ENCODE data around the gene JUN. TPM values are rescaled to one million over a fixed set of nuclear protein-coding genes. Genes with fewer than 3 reads are reported as not detected.

Gene JUN
- total and polyA plus RNA-seq, 2 experiments from 2014 or later = 23.3 to 28.5 TPM

DNA sequence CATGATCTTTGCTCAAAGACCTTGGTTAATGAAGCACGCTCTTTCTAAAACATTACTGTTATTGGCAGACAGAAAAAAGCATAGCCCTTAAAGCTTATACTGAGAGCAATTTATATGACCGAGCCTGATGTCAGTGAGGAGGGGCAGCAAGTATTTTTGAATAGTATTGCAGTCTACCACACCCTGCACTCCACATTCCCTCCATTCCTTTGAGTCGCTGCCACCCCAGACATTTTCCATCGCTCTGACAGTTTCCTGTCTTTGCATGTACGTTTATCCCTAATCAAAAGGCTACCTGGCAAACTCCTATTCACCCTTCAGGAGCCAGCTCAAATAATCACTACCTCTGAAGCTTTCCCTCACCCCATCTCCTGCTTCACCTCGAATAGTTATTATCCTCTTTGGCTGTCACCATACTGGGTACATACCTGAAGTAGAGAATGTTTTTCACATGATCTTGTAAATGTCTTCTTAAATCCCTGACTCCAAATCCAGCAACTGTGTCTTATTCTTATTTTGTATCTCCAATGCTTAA is 5.5 kb upstream of the JUN start:
- ATAC-seq (no peak), DNase-seq (ENCODE audit: low spot score) (no peak)
- H3K27ac Mint-ChIP-seq = no peak overlapping the region
- H3K27me3 Mint-ChIP-seq (ENCODE audit: insufficient read depth, low read depth, poor library complexity) = peaks cover 9% of the 10 kb centered on the region
- Histone ChIP-seq H3K4me1 (ENCODE audit: insufficient read depth) (peaks cover 6% of the 10 kb centered on the region; the same call in 1 of the 2 replicates), H4K20me1 (replicated peaks; ENCODE audit: insufficient read depth) (no peaks in the 10 kb centered on the region), H3K4me2 (no peak overlapping the region), H2AFZ (no peak overlapping the region), H3K4me3 (no peak overlapping the region), H3K27me3 (ENCODE audit: insufficient read depth) (peaks cover 26% of the 10 kb centered on the region), H3K9me2 (ENCODE audit: insufficient read depth) (0 out of 2 replicates have a peak, but pooled peaks cover 4% of the 10 kb centered on the region), H3K27ac (ENCODE audit: low read depth) (no peak overlapping the region), H3K79me2 (replicated peaks; ENCODE audit: insufficient read depth) (no peaks in the 10 kb centered on the region), H3K36me3 (ENCODE audit: insufficient read depth) (no peaks in the 10 kb centered on the region), H3F3A (replicated peaks; ENCODE audit: low read depth) (0 out of 2 replicates have a peak, but pooled peaks cover 3% of the 10 kb centered on the region)
- no peak for TF ChIP-seq ZNF114 (CRISPR knock-in tag; IDR thresholded peaks at IDR 0.05)
- no peaks in the 10 kb centered on the region for H3K36me3 Mint-ChIP-seq (ENCODE audit: low read depth)
- peaks cover 14% of the 10 kb centered on the region for H3K4me1 Mint-ChIP-seq
- no peaks in the 10 kb centered on the region for H3K9me3 Mint-ChIP-seq
- H3K4me3 Mint-ChIP-seq = no peak overlapping the region

GRCh38 chr1:58788259-58788658 is 4.4 kb upstream of the JUN start:
- ATAC-seq (no peak), DNase-seq (ENCODE audit: low spot score) (no peak)
- no peak overlapping the region for H3K27ac ChIP-seq (ENCODE audit: low read depth)
- peaks cover 3% of the 10 kb centered on the region; the same call in 1 of the 3 replicates for H3K9me3 Mint-ChIP-seq
- no peak overlapping the region for H3K27ac Mint-ChIP-seq
- H3K4me1 Mint-ChIP-seq = peaks cover 14% of the 10 kb centered on the region
- H3K27me3 ChIP-seq (ENCODE audit: insufficient read depth) = peaks cover 28% of the 10 kb centered on the region
- TF ChIP-seq ZNF331 (CRISPR knock-in tag; IDR thresholded peaks at IDR 0.05; ENCODE audit: low read depth) (no peak), EZH2 (IDR thresholded peaks at IDR 0.05; ENCODE audit: low read depth, unreplicated experiment) (no peak), ZNF114 (CRISPR knock-in tag; IDR thresholded peaks at IDR 0.05) (no peak), CREB1 (CRISPR knock-in tag; IDR thresholded peaks at IDR 0.05; ENCODE audit: low read depth) (no peak)
- H3K4me3 ChIP-seq = no peak overlapping the region
- H3K9me2 ChIP-seq (ENCODE audit: insufficient read depth) = 0 out of 2 replicates have a peak, but pooled peaks cover 4% of the 10 kb centered on the region
- no peaks in the 10 kb centered on the region for H3K79me2 ChIP-seq (replicated peaks; ENCODE audit: insufficient read depth)
- no peak overlapping the region for H2AFZ ChIP-seq
- no peaks in the 10 kb centered on the region for H3K36me3 Mint-ChIP-seq (ENCODE audit: low read depth)
- H3K27me3 Mint-ChIP-seq (ENCODE audit: insufficient read depth, low read depth, poor library complexity) = peaks cover 16% of the 10 kb centered on the region
- H4K20me1 ChIP-seq (replicated peaks; ENCODE audit: insufficient read depth) = no peaks in the 10 kb centered on the region
- 0 out of 2 replicates have a peak, but pooled peaks cover 3% of the 10 kb centered on the region for H3F3A ChIP-seq (replicated peaks; ENCODE audit: low read depth)
- no peak overlapping the region for H3K4me2 ChIP-seq
- H3K4me3 Mint-ChIP-seq = no peak overlapping the region
- peaks cover 6% of the 10 kb centered on the region; the same call in 1 of the 2 replicates for H3K4me1 ChIP-seq (ENCODE audit: insufficient read depth)
- H3K36me3 ChIP-seq (ENCODE audit: insufficient read depth) = no peaks in the 10 kb centered on the region

DNA sequence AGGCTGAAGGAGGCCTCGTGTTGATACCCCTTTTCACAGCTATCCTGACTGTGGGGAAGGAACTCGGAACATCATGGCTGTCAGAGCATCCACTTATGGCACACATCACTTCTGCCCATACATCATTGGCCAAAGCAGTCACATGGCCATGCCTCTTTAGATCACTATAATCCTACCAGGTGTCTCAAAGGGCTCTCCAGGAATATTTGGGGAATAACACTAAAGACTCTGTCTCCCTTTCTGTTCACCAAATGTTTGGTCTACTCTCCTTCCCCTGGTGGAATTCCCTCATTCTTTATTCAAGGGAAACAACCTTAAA is 3.0 kb upstream of the JUN start:
- DNase-seq (ENCODE audit: low spot score) (no peak), ATAC-seq (no peak)
- no peak overlapping the region for H2AFZ ChIP-seq
- H3K36me3 ChIP-seq (ENCODE audit: insufficient read depth) = no peaks in the 10 kb centered on the region
- Mint-ChIP-seq H3K27ac (no peak overlapping the region), H3K9me3 (peaks cover 9% of the 10 kb centered on the region; the same call in 1 of the 3 replicates), H3K4me3 (no peak overlapping the region), H3K27me3 (ENCODE audit: insufficient read depth, low read depth, poor library complexity) (peaks cover 29% of the 10 kb centered on the region), H3K36me3 (ENCODE audit: low read depth) (peaks cover 7% of the 10 kb centered on the region; the same call in 2 of the 3 replicates), H3K4me1 (peaks cover 22% of the 10 kb centered on the region)
- H3K27ac ChIP-seq (ENCODE audit: low read depth) = no peak overlapping the region
- peaks cover 41% of the 10 kb centered on the region for H3K27me3 ChIP-seq (ENCODE audit: insufficient read depth)
- H3K9me2 ChIP-seq (ENCODE audit: insufficient read depth) = 0 out of 2 replicates have a peak, but pooled peaks cover 4% of the 10 kb centered on the region
- TF ChIP-seq JUNB (IDR thresholded peaks at IDR 0.05; ENCODE audit: unreplicated experiment) = no peak
- no peak for TF ChIP-seq REST (IDR thresholded peaks at IDR 0.05; ENCODE audit: unreplicated experiment)
- no peak for TF ChIP-seq STAT1 (IDR thresholded peaks at IDR 0.05; ENCODE audit: unreplicated experiment)
- no peak for TF ChIP-seq CTCF (conservative IDR thresholded peaks at IDR 0.05; ENCODE audit: low read depth in 2 of 2)
- TF ChIP-seq ZNF331 (CRISPR knock-in tag; IDR thresholded peaks at IDR 0.05; ENCODE audit: low read depth) = no peak
- no peak overlapping the region for H3K4me3 ChIP-seq
- peaks cover 2% of the 10 kb centered on the region; the same call in 1 of the 2 replicates for H3K79me2 ChIP-seq (replicated peaks; ENCODE audit: insufficient read depth)
- peaks cover 3% of the 10 kb centered on the region; the same call in 1 of the 2 replicates for H3F3A ChIP-seq (replicated peaks; ENCODE audit: low read depth)
- H3K4me1 ChIP-seq (ENCODE audit: insufficient read depth) = peaks cover 6% of the 10 kb centered on the region; the same call in 1 of the 2 replicates
- H4K20me1 ChIP-seq (replicated peaks; ENCODE audit: insufficient read depth) = no peaks in the 10 kb centered on the region
- H3K4me2 ChIP-seq = no peak overlapping the region

All from GM23338 (cell line).